A549 (cell line): ENCODE data around the gene FKBP15.

Experiments
- BHLHE40 ChIP-seq: IDR thresholded peaks from 2 replicates; pipeline ENCODE4 v1.6.1; 2012; ENCODE audit warnings: low read depth, low read length, inconsistent platforms
- CTCF ChIP-seq: fragments of >200 bp; sonication (Bioruptor Twin); formaldehyde crosslinking; IDR thresholded peaks from 3 replicates; pipeline ENCODE4 v1.5.1; 2016
- ELK1 ChIP-seq: fragments of 150-350 bp; IDR thresholded peaks from 2 replicates; pipeline ENCODE4 v1.6.1; 2014; ENCODE audit warnings: low read depth, mild to moderate bottlenecking, low read length
- FOXS1 ChIP-seq: fragments of 250-450 bp; sonication (Bioruptor Pico); IDR thresholded peaks from 2 replicates; pipeline ENCODE4 v1.5.0; 2020; ENCODE audit warnings: mild to moderate bottlenecking, moderate library complexity
- JUN ChIP-seq, 2 experiments: fragments of >200 bp; sonication (Bioruptor Twin); formaldehyde crosslinking; IDR thresholded peaks; 2 replicates in 1 of 2; 3 replicates in 1 of 2; pipeline ENCODE4 v1.6.1; 2016 to 2017
- MAX ChIP-seq: IDR thresholded peaks from 2 replicates; pipeline ENCODE4 v1.6.1; 2012
- MAZ ChIP-seq: fragments of 150-350 bp; IDR thresholded peaks from 2 replicates; pipeline ENCODE4 v1.6.1; 2014; ENCODE audit warnings: antibody characterized with exemption, low read depth, low read length, borderline replicate concordance
- NR3C1 ChIP-seq: fragments of >200 bp; sonication (Bioruptor Twin); formaldehyde crosslinking; IDR thresholded peaks from 3 replicates; pipeline ENCODE4 v1.6.1; 2017
- POLR2A ChIP-seq: IDR thresholded peaks from 2 replicates; pipeline ENCODE4 v1.6.1; 2012; ENCODE audit warnings: mild to moderate bottlenecking, low read length
- RARB ChIP-seq: fragments of 250-450 bp; sonication (Bioruptor Pico); IDR thresholded peaks from 2 replicates; pipeline ENCODE4 v1.8.0; 2021; ENCODE audit warnings: mild to moderate bottlenecking, moderate library complexity
- RCOR1 ChIP-seq: fragments of 150-350 bp; IDR thresholded peaks from 2 replicates; pipeline ENCODE4 v1.6.1; 2014; ENCODE audit warnings: antibody characterized with exemption, low read length, low read depth
- USF2 ChIP-seq: fragments of 450-650 bp; IDR thresholded peaks from 2 replicates; pipeline ENCODE4 v1.6.1; 2014; ENCODE audit warnings: antibody characterized with exemption

GRCh38 chr9:113205861-113206260, 15.2 kb downstream of the FKBP15 start:
- TF ChIP-seq CTCF (no peak), NR3C1 (no peak), JUN (IDR thresholded peaks at IDR 0.05) (no peak), MAZ (no peak), POLR2A (no peak), USF2 (no peak), ELK1 (no peak), MAX (no peak), BHLHE40 (no peak), FOXS1 (CRISPR knock-in tag) (no peak), RARB (CRISPR knock-in tag) (no peak), RCOR1 (no peak)
